C4-2B (cell line): ENCODE results near the gene SCARB1.
"Not testable (repeated sequence)": the region's sequence is repeated elsewhere in the genome, so short reads cannot be mapped to it uniquely, and the experiment has no call there.

Experiments
- H3K27ac ChIP-seq: fragments of 450-650 bp; 2 replicates; pipeline ENCODE4 v1.5.1; 2017
- CTCF ChIP-seq: fragments of 450-650 bp; conservative IDR thresholded peaks from 2 replicates; pipeline ENCODE4 v1.5.1; 2017; ENCODE audit warnings: mild to moderate bottlenecking
- ZFX ChIP-seq: fragments of 450-650 bp; IDR thresholded peaks from 2 replicates; pipeline ENCODE4 v1.6.1; 2017

SCARB1 gene

GRCh38 chr12:124863416-124864325 is at the start of gene SCARB1:
SCARB1 (minus strand) TSS chr12:124863864; CDS start chr12:124863720, 144 bp downstream.
- peak within 1 kb of the TSS; percentile 97 for H3K27ac ChIP-seq
- TF ChIP-seq CTCF (no peak), ZFX (peak; percentile 80; the same call in 1 of the 2 replicates)

GRCh38 chr12:124912529-124913287 is 49.0 kb upstream of the SCARB1 start:
- not testable (repeated sequence) for H3K27ac ChIP-seq

- not testable (repeated sequence) for H3K27ac ChIP-seq
Observed at GRCh38 chr12:124911521-124911920, 47.9 kb upstream of the SCARB1 start.

GRCh38 chr12:124910561-124911478 is 47.2 kb upstream of the SCARB1 start:
- H3K27ac ChIP-seq = no peak overlapping the region
- TF ChIP-seq ZFX = no peak
- TF ChIP-seq CTCF = no peak

GRCh38 chr12:124909831-124910560 is 46.3 kb upstream of the SCARB1 start:
- no peak overlapping the region; the same call in 1 of the 2 replicates for H3K27ac ChIP-seq

GRCh38 chr12:124906606-124907261 is 43.1 kb upstream of the SCARB1 start:
- TF ChIP-seq ZFX = no peak
- TF ChIP-seq CTCF = peak; percentile 98
- no peak overlapping the region for H3K27ac ChIP-seq

More at GRCh38 chr12:124909831-124910560, 46.3 kb upstream of the SCARB1 start:
- TF ChIP-seq ZFX = no peak
- TF ChIP-seq CTCF = no peak

GRCh38 chr12:124904306-124905098 is 40.8 kb upstream of the SCARB1 start:
- H3K27ac ChIP-seq = peak overlapping the region; percentile 61
- TF ChIP-seq CTCF (no peak), ZFX (no peak)
